Measurements from ENCODE around the gene ENOX1. TPM values are rescaled to one million over a fixed set of nuclear protein-coding genes. Genes with fewer than 3 reads are reported as not detected.

ENOX1 gene
- total and polyA plus RNA-seq, 2 of the 13 experiments (the other 11 are each of a cell fraction or from before 2014, with no cell fraction given), result not detected

GRCh38 chr13:43484432-43485225 is 302.1 kb downstream of the ENOX1 start:
- H3K9ac ChIP-seq (ENCODE audit: insufficient read depth, low read depth, low read length), result no peak overlapping the region
- POLR2A ChIA-PET, result no interaction called here
- H3K27me3 ChIP-seq (ENCODE audit: control insufficient read depth in 1 of 2, insufficient read depth in 2 of 2, low read length in 2 of 2), result no peaks in the 10 kb centered on the region
- no peak for ATAC-seq
- H2AFZ ChIP-seq (ENCODE audit: low read length), result no peak overlapping the region
- H3K79me2 ChIP-seq (ENCODE audit: insufficient read depth, low read length), result no peaks in the 10 kb centered on the region
- H3K4me1 ChIP-seq (ENCODE audit: insufficient read depth, low read length), result no peaks in the 10 kb centered on the region
- no peak for FAIRE-seq
- CTCF ChIA-PET (ENCODE audit: low intra/inter-chr PET ratio, low total read pairs), result no interaction called here
- no peak for DNase-seq (ENCODE audit: low spot score)
- in situ Hi-C loops (cut with HindIII; ENCODE audit: extremely low pct_ligation_motif_present, low pct_unique_long_range_greater_than_20kb), result no loop called here
- no peaks in the 10 kb centered on the region for H4K20me1 ChIP-seq (ENCODE audit: insufficient read depth, low read length)
- no peak overlapping the region for H3K4me3 ChIP-seq (replicated peaks in 1 of 3; ENCODE audit: insufficient read depth in 1 of 3, low read depth in 2 of 3, low read length in 3 of 3)
- no peaks in the 10 kb centered on the region for H3K9me3 ChIP-seq (ENCODE audit: low read length)
- no peaks in the 10 kb centered on the region for H3K36me3 ChIP-seq (replicated peaks in 1 of 2; ENCODE audit: control insufficient read depth in 1 of 2, insufficient read depth in 2 of 2, low read length in 2 of 2)
- H3K4me2 ChIP-seq (ENCODE audit: low read depth, low read length), result no peak overlapping the region
- TF ChIP-seq ZNF589 (CRISPR knock-in tag; conservative IDR thresholded peaks at IDR 0.05) (no peak), MXI1 (IDR thresholded peaks at IDR 0.05; ENCODE audit: borderline replicate concordance, low read depth, low read length) (no peak), MLLT10 (CRISPR knock-in tag; IDR thresholded peaks at IDR 0.05) (no peak), THAP11 (CRISPR knock-in tag; IDR thresholded peaks at IDR 0.05) (no peak), PHB2 (IDR thresholded peaks at IDR 0.05; ENCODE audit: partially characterized antibody) (no peak), ZNF275 (CRISPR knock-in tag; IDR thresholded peaks at IDR 0.05; ENCODE audit: borderline replicate concordance) (no peak)
- no TSS peak for BruUV-seq (replicated peaks)
- intact Hi-C loops (cut with micrococcal nuclease; ENCODE audit: unreplicated experiment), result no loop called here
- H3K27ac ChIP-seq (ENCODE audit: extremely low read length, insufficient read depth, low read length), result no peak overlapping the region
- 27% methylated on average over 2 of the region's 2 CpGs for WGBS (ENCODE audit: low lambda C conversion rate)

- 13% methylated on average over 1 of the region's 1 CpG for WGBS (ENCODE audit: low lambda C conversion rate)
- no peak for ATAC-seq
- H3K27ac ChIP-seq (ENCODE audit: extremely low read length, insufficient read depth, low read length), result no peak overlapping the region
- BruUV-seq (replicated peaks), result no TSS peak
- no peaks in the 10 kb centered on the region for H3K4me1 ChIP-seq (ENCODE audit: insufficient read depth, low read length)
- H3K9ac ChIP-seq (ENCODE audit: insufficient read depth, low read depth, low read length), result no peak overlapping the region
- in situ Hi-C loops (cut with HindIII; ENCODE audit: extremely low pct_ligation_motif_present, low pct_unique_long_range_greater_than_20kb) (no loop called here), intact Hi-C loops (cut with micrococcal nuclease; ENCODE audit: unreplicated experiment) (no loop called here)
- POLR2A ChIA-PET, result no interaction called here
- H3K9me3 ChIP-seq (ENCODE audit: low read length), result no peaks in the 10 kb centered on the region
- no peaks in the 10 kb centered on the region for H4K20me1 ChIP-seq (ENCODE audit: insufficient read depth, low read length)
- FAIRE-seq, result no peak
- H2AFZ ChIP-seq (ENCODE audit: low read length), result no peak overlapping the region
- no peaks in the 10 kb centered on the region for H3K79me2 ChIP-seq (ENCODE audit: insufficient read depth, low read length)
- CTCF ChIA-PET (ENCODE audit: low intra/inter-chr PET ratio, low total read pairs), result no interaction called here
- H3K4me3 ChIP-seq (replicated peaks in 1 of 3; ENCODE audit: insufficient read depth in 1 of 3, low read depth in 2 of 3, low read length in 3 of 3), result no peak overlapping the region
- no peak for DNase-seq (ENCODE audit: low spot score)
- no peaks in the 10 kb centered on the region for H3K36me3 ChIP-seq (replicated peaks in 1 of 2; ENCODE audit: control insufficient read depth in 1 of 2, insufficient read depth in 2 of 2, low read length in 2 of 2)
- H3K4me2 ChIP-seq (ENCODE audit: low read depth, low read length), result no peak overlapping the region
- no peaks in the 10 kb centered on the region for H3K27me3 ChIP-seq (ENCODE audit: control insufficient read depth in 1 of 2, insufficient read depth in 2 of 2, low read length in 2 of 2)
- TF ChIP-seq CHD2 (IDR thresholded peaks at IDR 0.05; ENCODE audit: low read depth, low read length) (no peak), ARID4A (CRISPR knock-in tag; IDR thresholded peaks at IDR 0.05; ENCODE audit: borderline replicate concordance) (no peak), ZNF432 (CRISPR knock-in tag; IDR thresholded peaks at IDR 0.05; ENCODE audit: borderline replicate concordance) (no peak), DMAP1 (CRISPR knock-in tag; IDR thresholded peaks at IDR 0.05) (no peak), CENPX (CRISPR knock-in tag; IDR thresholded peaks at IDR 0.05) (no peak), ZFP36L1 (CRISPR knock-in tag; IDR thresholded peaks at IDR 0.05) (no peak)
Observed at GRCh38 chr13:43483930-43484329, 302.8 kb downstream of the ENOX1 start.

All from HepG2 (cell line).